ENCODE measurements around the gene NXNL1.
"Not testable (repeated sequence)": the region's sequence is repeated elsewhere in the genome, so short reads cannot be mapped to it uniquely, and the experiment has no call there.

The NXNL1 gene

GRCh38 chr19:17460372-17461230 lies at the start of gene NXNL1:
NXNL1 (minus strand) TSS chr19:17460926; CDS start chr19:17460869, 57 bp downstream.
- no peak for DNase-seq (ENCODE audit: low read depth)

GRCh38 chr19:17508558-17508933 lies 47.8 kb upstream of the NXNL1 start:
- not testable (repeated sequence) for H3K4me3 ChIP-seq (ENCODE audit: low read depth, low read length); DNase-seq (ENCODE audit: low read depth)

More at GRCh38 chr19:17460372-17461230, at the start of gene NXNL1:
- no peak within 1 kb of the TSS for H3K4me3 ChIP-seq (ENCODE audit: low read depth, low read length)

GRCh38 chr19:17506745-17507144 lies 46.0 kb upstream of the NXNL1 start:
- DNase-seq (ENCODE audit: low read depth), result no peak
- H3K4me3 ChIP-seq (ENCODE audit: low read depth, low read length), result no peak overlapping the region

GRCh38 chr19:17505223-17505622 lies 44.5 kb upstream of the NXNL1 start:
- DNase-seq (ENCODE audit: low read depth), result no peak
- no peak overlapping the region for H3K4me3 ChIP-seq (ENCODE audit: low read depth, low read length)

GRCh38 chr19:17504456-17504855 lies 43.7 kb upstream of the NXNL1 start:
- no peak overlapping the region for H3K4me3 ChIP-seq (ENCODE audit: low read depth, low read length)
- no peak for DNase-seq (ENCODE audit: low read depth)

- DNase-seq (ENCODE audit: low read depth), result no peak
- no peak overlapping the region for H3K4me3 ChIP-seq (ENCODE audit: low read depth, low read length)
Observed at GRCh38 chr19:17504030-17504429, 43.3 kb upstream of the NXNL1 start.

GRCh38 chr19:17503240-17503639 lies 42.5 kb upstream of the NXNL1 start:
- DNase-seq (ENCODE audit: low read depth), result no peak
- H3K4me3 ChIP-seq (ENCODE audit: low read depth, low read length), result no peak overlapping the region

GRCh38 chr19:17500447-17501198 lies 39.9 kb upstream of the NXNL1 start:
- DNase-seq (ENCODE audit: low read depth), result no peak
- H3K4me3 ChIP-seq (ENCODE audit: low read depth, low read length), result no peak overlapping the region

GRCh38 chr19:17499648-17500446 lies 39.1 kb upstream of the NXNL1 start:
- no peak overlapping the region for H3K4me3 ChIP-seq (ENCODE audit: low read depth, low read length)
- DNase-seq (ENCODE audit: low read depth), result no peak

GRCh38 chr19:17499025-17499424 lies 38.3 kb upstream of the NXNL1 start:
- DNase-seq (ENCODE audit: low read depth); H3K4me3 ChIP-seq (ENCODE audit: low read depth, low read length): not testable (repeated sequence)

- no peak overlapping the region for H3K4me3 ChIP-seq (ENCODE audit: low read depth, low read length)
- DNase-seq (ENCODE audit: low read depth), result no peak
Observed at GRCh38 chr19:17497149-17497798, 36.5 kb upstream of the NXNL1 start.

- no peak overlapping the region for H3K4me3 ChIP-seq (ENCODE audit: low read depth, low read length)
- no peak for DNase-seq (ENCODE audit: low read depth)
Observed at GRCh38 chr19:17496337-17496997, 35.7 kb upstream of the NXNL1 start.

- H3K4me3 ChIP-seq (ENCODE audit: low read depth, low read length), result no peak overlapping the region
- no peak for DNase-seq (ENCODE audit: low read depth)
Observed at GRCh38 chr19:17495639-17496296, 35.0 kb upstream of the NXNL1 start.

GRCh38 chr19:17491287-17491686 lies 30.6 kb upstream of the NXNL1 start:
- DNase-seq (ENCODE audit: low read depth), result no peak
- H3K4me3 ChIP-seq (ENCODE audit: low read depth, low read length), result no peak overlapping the region

GRCh38 chr19:17490411-17490810 lies 29.7 kb upstream of the NXNL1 start:
- H3K4me3 ChIP-seq (ENCODE audit: low read depth, low read length), result no peak overlapping the region
- DNase-seq (ENCODE audit: low read depth), result no peak

GRCh38 chr19:17489392-17490030 lies 28.8 kb upstream of the NXNL1 start:
- no peak overlapping the region for H3K4me3 ChIP-seq (ENCODE audit: low read depth, low read length)

GRCh38 chr19:17488593-17489391 lies 28.1 kb upstream of the NXNL1 start:
- H3K4me3 ChIP-seq (ENCODE audit: low read depth, low read length), result no peak overlapping the region
- DNase-seq (ENCODE audit: low read depth), result no peak

More at GRCh38 chr19:17489392-17490030, 28.8 kb upstream of the NXNL1 start:
- no peak for DNase-seq (ENCODE audit: low read depth)

Data from skeletal muscle cell (primary cell).